GM10248 (cell line): ENCODE measurements around the gene ARHGEF12.

ENCODE experiments used
- CTCF ChIA-PET: fragments of 300-600 bp; sonication (Branson Sonifier 250); formaldehyde crosslinking; extraction: SDS; loops from one replicate; lab custom pipeline; 2021; ENCODE audit warnings: antibody characterized with exemption; lab: Yijun Ruan, JAX
- POLR2A ChIA-PET: fragments of 350-650 bp; sonication (Branson Sonifier 250); formaldehyde crosslinking; extraction: SDS; loops from one replicate; lab custom pipeline; 2020; ENCODE audit warnings: antibody characterized with exemption; lab: Yijun Ruan, JAX
- DNase-seq: peaks from one replicate; pipeline ENCODE4 v3.0.0; 2012; ENCODE audit errors: extremely low spot score
- TF ChIP-seq, protein P1 (sequence below): IDR thresholded peaks from 2 replicates; pipeline ENCODE4 v1.5.1; 2012; ENCODE audit warnings: mild to moderate bottlenecking, low read depth; ENCODE audit errors: extremely low read depth, missing control alignments, control extremely low read depth

Gene ARHGEF12

DNA sequence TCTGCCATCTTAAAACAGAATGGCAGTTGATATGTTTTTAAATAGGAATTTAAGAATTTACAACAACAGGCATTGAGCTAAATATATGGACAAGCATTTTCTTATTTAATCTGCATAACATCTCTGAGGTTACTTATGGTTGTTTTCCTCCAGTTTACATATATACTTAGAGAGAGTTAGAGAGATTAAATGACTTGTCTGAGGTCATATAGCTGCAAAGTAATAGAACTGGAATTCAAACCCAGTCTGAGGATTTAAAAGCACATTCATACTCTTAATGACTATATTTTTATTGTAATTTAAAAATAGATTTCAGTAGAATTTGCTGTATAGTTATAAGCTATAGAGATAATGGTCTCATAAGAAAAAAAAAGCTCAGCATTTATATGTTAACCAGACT lies 93.9 kb downstream of the ARHGEF12 start:
- TF ChIP-seq, protein P1, sequence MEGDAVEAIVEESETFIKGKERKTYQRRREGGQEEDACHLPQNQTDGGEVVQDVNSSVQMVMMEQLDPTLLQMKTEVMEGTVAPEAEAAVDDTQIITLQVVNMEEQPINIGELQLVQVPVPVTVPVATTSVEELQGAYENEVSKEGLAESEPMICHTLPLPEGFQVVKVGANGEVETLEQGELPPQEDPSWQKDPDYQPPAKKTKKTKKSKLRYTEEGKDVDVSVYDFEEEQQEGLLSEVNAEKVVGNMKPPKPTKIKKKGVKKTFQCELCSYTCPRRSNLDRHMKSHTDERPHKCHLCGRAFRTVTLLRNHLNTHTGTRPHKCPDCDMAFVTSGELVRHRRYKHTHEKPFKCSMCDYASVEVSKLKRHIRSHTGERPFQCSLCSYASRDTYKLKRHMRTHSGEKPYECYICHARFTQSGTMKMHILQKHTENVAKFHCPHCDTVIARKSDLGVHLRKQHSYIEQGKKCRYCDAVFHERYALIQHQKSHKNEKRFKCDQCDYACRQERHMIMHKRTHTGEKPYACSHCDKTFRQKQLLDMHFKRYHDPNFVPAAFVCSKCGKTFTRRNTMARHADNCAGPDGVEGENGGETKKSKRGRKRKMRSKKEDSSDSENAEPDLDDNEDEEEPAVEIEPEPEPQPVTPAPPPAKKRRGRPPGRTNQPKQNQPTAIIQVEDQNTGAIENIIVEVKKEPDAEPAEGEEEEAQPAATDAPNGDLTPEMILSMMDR: no peak
- no peak for DNase-seq
- CTCF ChIA-PET: interaction anchor here (1.0 to 1.3 kb wide), 4 partner anchors 10 to 127 kb away, joined by 3 read pairs; no protein-coding TSS in a partner anchor
- POLR2A ChIA-PET: no interaction called here

DNA sequence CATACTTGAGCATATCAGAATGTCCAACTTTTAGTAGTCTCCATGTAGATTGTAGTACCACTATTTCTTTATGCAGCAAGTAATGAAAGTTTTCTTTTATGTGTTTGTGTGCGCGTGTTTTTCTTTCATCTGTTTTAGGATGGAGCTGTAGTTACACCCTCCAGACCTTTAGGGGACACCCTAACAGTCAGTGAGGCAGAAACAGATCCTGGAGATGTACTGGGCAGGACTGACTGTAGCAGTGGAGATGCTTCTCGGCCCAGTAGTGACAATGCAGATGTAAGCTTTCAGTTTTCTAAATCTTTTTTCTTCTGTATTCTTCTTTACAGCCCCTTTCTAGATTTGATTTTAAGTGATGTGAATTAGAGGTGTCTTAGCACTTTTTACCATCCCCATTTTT lies 95.4 kb downstream of the ARHGEF12 start:
- DNase-seq: no peak
- TF ChIP-seq, protein P1: no peak
- ChIA-PET CTCF (interaction anchor here (0.7 to 1.3 kb wide), 7 partner anchors 10 to 253 kb away, joined by 3 to 4 read pairs (median 3); no protein-coding TSS in a partner anchor), POLR2A (no interaction called here)

GRCh38 chr11:120432056-120433018 lies 96.1 kb downstream of the ARHGEF12 start:
- no peak for DNase-seq
- ChIA-PET CTCF (interaction anchor here (1.0 to 1.3 kb wide), 7 partner anchors 10 to 253 kb away, joined by 3 to 4 read pairs (median 3); no protein-coding TSS in a partner anchor), POLR2A (no interaction called here)
- TF ChIP-seq, protein P1: no peak

DNA sequence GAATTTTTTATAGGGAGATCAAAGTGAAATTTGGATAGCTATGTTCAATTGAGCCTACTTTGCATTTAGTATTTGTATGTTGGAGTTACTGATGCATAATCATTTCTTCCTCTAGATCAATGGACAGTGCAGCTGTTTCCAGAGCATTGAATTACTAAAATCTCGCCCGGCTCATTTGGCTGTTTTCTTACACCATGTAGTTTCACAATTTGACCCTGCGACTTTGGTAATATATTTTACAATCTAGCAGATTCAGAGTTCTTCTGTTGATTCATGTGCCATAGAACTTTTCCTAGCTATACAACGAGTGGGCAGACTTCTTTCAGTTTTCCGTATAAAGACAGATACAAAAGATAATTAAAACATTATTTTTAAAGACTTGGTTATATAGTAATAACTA lies 105.4 kb downstream of the ARHGEF12 start:
- DNase-seq: no peak
- TF ChIP-seq, protein P1: no peak
- ChIA-PET POLR2A (no interaction called here), CTCF (interaction anchor here (1.0 to 1.2 kb wide), 2 partner anchors 8 to 11 kb away, joined by 3 read pairs; no protein-coding TSS in a partner anchor)

DNA sequence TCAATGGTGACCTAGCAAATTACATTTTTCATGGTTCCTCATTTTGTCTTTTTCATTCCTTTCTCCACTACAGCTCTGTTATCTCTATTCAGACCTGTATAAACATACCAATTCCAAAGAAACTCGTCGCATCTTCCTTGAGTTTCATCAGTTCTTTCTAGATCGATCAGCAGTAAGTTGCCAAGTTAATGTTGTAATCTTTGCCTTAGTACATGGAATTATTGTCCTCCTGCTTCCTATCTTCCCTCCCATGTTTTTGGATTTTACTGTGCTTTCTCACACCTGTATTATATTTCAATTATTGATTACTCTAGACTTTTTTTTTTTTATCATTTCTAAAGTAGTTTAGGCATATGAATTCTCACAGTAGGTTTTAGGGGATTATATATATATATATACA lies 105.8 kb downstream of the ARHGEF12 start:
- POLR2A ChIA-PET: no interaction called here
- CTCF ChIA-PET: interaction anchor here (1.0 to 1.2 kb wide), 2 partner anchors 8 to 12 kb away, joined by 3 read pairs; no protein-coding TSS in a partner anchor
- DNase-seq: no peak
- TF ChIP-seq, protein P1: no peak

DNA sequence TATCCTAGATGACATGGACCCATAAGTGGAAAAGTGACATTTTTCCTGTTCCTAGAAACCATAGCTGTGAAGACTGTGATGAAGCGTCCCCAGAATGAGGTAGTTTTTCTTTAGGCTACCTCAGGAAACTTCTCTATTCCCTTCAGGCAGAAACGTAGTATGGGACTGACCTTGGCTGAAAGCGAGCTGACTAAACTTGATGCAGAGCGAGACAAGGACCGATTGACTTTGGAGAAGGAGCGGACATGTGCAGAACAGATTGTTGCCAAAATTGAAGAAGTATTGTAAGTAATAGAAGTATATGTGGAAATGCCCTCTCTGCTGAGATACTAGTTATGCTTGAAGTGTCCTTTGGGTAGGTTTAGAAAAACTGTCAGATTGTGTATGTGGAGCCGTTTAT lies 110.6 kb downstream of the ARHGEF12 start:
- CTCF ChIA-PET: interaction anchor here (0.9 to 2.0 kb wide), 4 partner anchors 14 to 33 kb away, joined by 3 to 8 read pairs (median 3); no protein-coding TSS in a partner anchor
- TF ChIP-seq, protein P1: no peak
- POLR2A ChIA-PET: no interaction called here
- DNase-seq: no peak
